PC-9 (cell line): ENCODE measurements around the gene LRRC46. TPM values are rescaled to one million over a fixed set of nuclear protein-coding genes. Genes with fewer than 3 reads are reported as not detected.

Experiments used
- BruUV-seq: library from RNA; stranded (reverse); fragments of 400-500 nt; replicated peaks from 2 replicates; lab custom pipeline; 2021; lab: Mats Ljungman, UMichigan
- CTCF ChIA-PET: fragments of 300-600 bp; sonication (Branson Sonifier 250); formaldehyde crosslinking; loops from one replicate; lab custom pipeline; 2022; ENCODE audit warnings: antibody characterized with exemption; lab: Charles Lee
- POLR2A ChIA-PET: fragments of 300-600 bp; sonication (Branson Sonifier 250); formaldehyde crosslinking; loops from one replicate; lab custom pipeline; 2022; ENCODE audit warnings: antibody characterized with exemption; ENCODE audit not compliant: unreplicated experiment; lab: Charles Lee
- DNase-seq, 2 experiments: peaks; one replicate each; pipeline versions ENCODE4 v3.0.0 to v3.0.0-alpha.2; 2015 to 2022; ENCODE audit warnings: mixed read lengths in 1 of 2
- H2AFZ ChIP-seq: fragments of 200-600 bp; sonication (generic); 2 replicates; pipeline ENCODE4 v1.8.1; 2017; ENCODE audit warnings: antibody characterized with exemption
- H3F3A ChIP-seq: fragments of 200-600 bp; sonication (generic); 2 replicates; pipeline ENCODE4 v1.8.1; 2017; ENCODE audit warnings: antibody characterized with exemption, mild to moderate bottlenecking, low read depth; ENCODE audit not compliant: insufficient read depth
- H3K27ac ChIP-seq: fragments of 200-600 bp; sonication (generic); 2 replicates; pipeline ENCODE4 v1.6.1; 2016; ENCODE audit warnings: mixed run types
- H3K27me3 ChIP-seq: fragments of 200-600 bp; sonication (generic); 2 replicates; pipeline ENCODE4 v1.6.1; 2016; ENCODE audit warnings: low read depth, mixed run types; ENCODE audit not compliant: insufficient read depth
- H3K36me3 ChIP-seq: fragments of 200-600 bp; sonication (generic); 2 replicates; pipeline ENCODE4 v1.6.1; 2016; ENCODE audit warnings: low read depth, mixed run types
- H3K4me1 ChIP-seq: fragments of 200-600 bp; sonication (generic); replicated peaks from 2 replicates; pipeline ENCODE4 v1.6.1; 2016; ENCODE audit warnings: mixed run types; ENCODE audit not compliant: insufficient read depth
- H3K4me2 ChIP-seq: fragments of 200-600 bp; sonication (generic); 2 replicates; pipeline ENCODE4 v1.6.1; 2017; ENCODE audit warnings: mixed run types
- H3K4me3 ChIP-seq: fragments of 200-600 bp; sonication (generic); 2 replicates; pipeline ENCODE4 v1.6.1; 2016; ENCODE audit warnings: mixed run types
- H3K79me2 ChIP-seq: fragments of 200-600 bp; sonication (generic); 2 replicates; pipeline ENCODE4 v1.6.1; 2017; ENCODE audit warnings: low read depth, mixed run types
- H3K9me2 ChIP-seq: fragments of 200-600 bp; sonication (generic); 2 replicates; pipeline ENCODE4 v1.8.1; 2017; ENCODE audit warnings: mild to moderate bottlenecking; ENCODE audit not compliant: insufficient read depth
- H3K9me3 ChIP-seq: fragments of 200-600 bp; sonication (generic); 2 replicates; pipeline ENCODE4 v1.8.1; 2016; ENCODE audit warnings: low read depth; ENCODE audit not compliant: insufficient read depth
- H4K20me1 ChIP-seq: fragments of 200-600 bp; sonication (generic); 2 replicates; pipeline ENCODE4 v1.8.1; 2017; ENCODE audit not compliant: insufficient read depth
- EZH2 ChIP-seq: fragments of 200-600 bp; sonication (generic); IDR thresholded peaks from 2 replicates; pipeline ENCODE4 v1.8.0; 2017; ENCODE audit warnings: antibody characterized with exemption, low read depth
- intact Hi-C: fragments of 100-400 bp; cut with micrococcal nuclease; formaldehyde crosslinking; loops from one replicate; pipeline ENCODE4 v1.10.0; 2022; ENCODE audit not compliant: unreplicated experiment
- total RNA-seq: library from RNA; stranded (reverse); gene quantifications from 2 replicates; pipeline ENCODE4 v1.2.3, GENCODE V29; 2021
- TF ChIP-seq, protein P1 (sequence below): fragments of 200-600 bp; sonication (generic); conservative IDR thresholded peaks from 2 replicates; pipeline ENCODE4 v1.6.1; 2017; ENCODE audit warnings: mixed run types, antibody characterized with exemption, mild to moderate bottlenecking, moderate library complexity

The LRRC46 gene
- total RNA-seq, 1 experiment from 2014 or later, result 1.9 TPM

GRCh38 chr17:47816111-47816735 is 15.2 kb upstream of the LRRC46 start:
- CTCF ChIA-PET, result no interaction called here
- Histone ChIP-seq H3K79me2 (peaks cover 21% of the 10 kb centered on the region), H3K4me2 (no peak overlapping the region), H4K20me1 (no peaks in the 10 kb centered on the region), H3K9me2 (no peaks in the 10 kb centered on the region), H3F3A (peaks cover 23% of the 10 kb centered on the region), H3K4me1 (peaks cover 30% of the 10 kb centered on the region), H3K9me3 (no peaks in the 10 kb centered on the region), H3K36me3 (peaks cover 30% of the 10 kb centered on the region), H2AFZ (no peak overlapping the region), H3K4me3 (no peak overlapping the region), H3K27ac (no peak overlapping the region), H3K27me3 (no peaks in the 10 kb centered on the region)
- no peak for TF ChIP-seq EZH2
- TF ChIP-seq, protein P1, sequence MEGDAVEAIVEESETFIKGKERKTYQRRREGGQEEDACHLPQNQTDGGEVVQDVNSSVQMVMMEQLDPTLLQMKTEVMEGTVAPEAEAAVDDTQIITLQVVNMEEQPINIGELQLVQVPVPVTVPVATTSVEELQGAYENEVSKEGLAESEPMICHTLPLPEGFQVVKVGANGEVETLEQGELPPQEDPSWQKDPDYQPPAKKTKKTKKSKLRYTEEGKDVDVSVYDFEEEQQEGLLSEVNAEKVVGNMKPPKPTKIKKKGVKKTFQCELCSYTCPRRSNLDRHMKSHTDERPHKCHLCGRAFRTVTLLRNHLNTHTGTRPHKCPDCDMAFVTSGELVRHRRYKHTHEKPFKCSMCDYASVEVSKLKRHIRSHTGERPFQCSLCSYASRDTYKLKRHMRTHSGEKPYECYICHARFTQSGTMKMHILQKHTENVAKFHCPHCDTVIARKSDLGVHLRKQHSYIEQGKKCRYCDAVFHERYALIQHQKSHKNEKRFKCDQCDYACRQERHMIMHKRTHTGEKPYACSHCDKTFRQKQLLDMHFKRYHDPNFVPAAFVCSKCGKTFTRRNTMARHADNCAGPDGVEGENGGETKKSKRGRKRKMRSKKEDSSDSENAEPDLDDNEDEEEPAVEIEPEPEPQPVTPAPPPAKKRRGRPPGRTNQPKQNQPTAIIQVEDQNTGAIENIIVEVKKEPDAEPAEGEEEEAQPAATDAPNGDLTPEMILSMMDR, result no peak
- no TSS peak for BruUV-seq
- intact Hi-C loops, result no loop called here
- POLR2A ChIA-PET, result no interaction called here
- no peak for DNase-seq

- Histone ChIP-seq H3K9me3 (no peaks in the 10 kb centered on the region), H3K27ac (no peak overlapping the region), H2AFZ (no peak overlapping the region), H3K4me1 (peaks cover 26% of the 10 kb centered on the region), H3K79me2 (peaks cover 24% of the 10 kb centered on the region), H3K4me2 (no peak overlapping the region), H3K4me3 (no peak overlapping the region), H4K20me1 (no peaks in the 10 kb centered on the region), H3K9me2 (no peaks in the 10 kb centered on the region), H3K27me3 (no peaks in the 10 kb centered on the region), H3F3A (peaks cover 20% of the 10 kb centered on the region), H3K36me3 (peaks cover 30% of the 10 kb centered on the region)
- BruUV-seq, result no TSS peak
- ChIA-PET POLR2A (interaction anchor here (0.6 kb wide), 1 partner anchor 79 kb away, joined by 4 read pairs; no protein-coding TSS in a partner anchor), CTCF (no interaction called here)
- no peak for DNase-seq
- TF ChIP-seq, protein P1, result no peak
- TF ChIP-seq EZH2, result no peak
- intact Hi-C loops, result no loop called here
These were observed 14.5 kb upstream of the LRRC46 start for GRCh38 chr17:47816947-47817346.

DNA sequence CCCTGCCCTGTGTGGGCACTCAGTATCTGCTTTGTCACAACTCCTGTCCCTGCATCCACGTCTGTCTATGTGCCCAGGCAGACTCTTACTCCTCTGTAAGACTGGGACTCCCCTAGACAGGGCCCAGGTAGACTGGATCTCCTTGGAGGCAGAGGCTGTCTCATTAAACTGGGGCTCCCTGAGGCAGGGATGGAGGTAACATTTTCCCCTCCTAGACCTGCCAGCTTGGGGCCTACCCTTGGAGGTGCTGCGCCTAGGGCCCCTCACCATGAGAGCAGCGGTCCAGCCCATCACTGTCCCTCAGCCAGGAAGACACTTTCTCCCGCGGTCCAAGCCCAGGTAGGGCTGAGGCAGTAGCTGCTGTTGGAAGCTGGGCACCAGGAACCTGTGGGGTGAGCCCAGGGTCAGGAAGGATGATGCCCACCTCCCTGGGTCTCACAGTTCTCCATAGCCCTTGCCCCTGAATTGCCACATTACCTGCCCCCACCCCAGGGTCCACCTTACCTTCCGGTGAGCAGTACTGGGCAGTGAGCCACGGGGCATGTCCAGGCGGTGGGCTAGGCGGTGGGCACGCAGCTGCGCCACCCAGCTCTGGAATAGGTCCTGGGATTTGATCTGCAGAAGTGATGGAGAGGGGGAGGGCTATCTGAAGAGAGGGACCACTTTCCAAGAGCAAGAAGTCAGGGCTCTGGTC is 13.3 kb upstream of the LRRC46 start:
- H3K4me1 ChIP-seq, result peaks cover 30% of the 10 kb centered on the region
- H4K20me1 ChIP-seq, result no peaks in the 10 kb centered on the region
- H3K27ac ChIP-seq, result no peak overlapping the region
- DNase-seq, result no peak
- TF ChIP-seq, protein P1, result no peak
- no peak for TF ChIP-seq EZH2
- H3K4me2 ChIP-seq, result no peak overlapping the region
- no peak overlapping the region for H2AFZ ChIP-seq
- peaks cover 29% of the 10 kb centered on the region for H3F3A ChIP-seq
- H3K27me3 ChIP-seq, result no peaks in the 10 kb centered on the region
- POLR2A ChIA-PET, result no interaction called here
- H3K4me3 ChIP-seq, result no peak overlapping the region
- intact Hi-C loops, result no loop called here
- peaks cover 30% of the 10 kb centered on the region for H3K36me3 ChIP-seq
- H3K9me3 ChIP-seq, result no peaks in the 10 kb centered on the region
- peaks cover 24% of the 10 kb centered on the region for H3K79me2 ChIP-seq
- BruUV-seq, result no TSS peak
- no peaks in the 10 kb centered on the region for H3K9me2 ChIP-seq
- CTCF ChIA-PET, result no interaction called here
